Stimulated activated CD8-positive, alpha-beta memory T cell treated with anti-CD3 and anti-CD28 coated beads, Interleukin-15, amount 100 ng/mL, for 4 hours (primary cell): ENCODE results near the gene GNG8.

Experiments used
- DNase-seq, 2 donors: peaks; one replicate each; pipeline ENCODE4 v3.0.0-alpha.2; 2020; ENCODE audit warnings: low read depth in 2 of 2

The GNG8 gene

DNA sequence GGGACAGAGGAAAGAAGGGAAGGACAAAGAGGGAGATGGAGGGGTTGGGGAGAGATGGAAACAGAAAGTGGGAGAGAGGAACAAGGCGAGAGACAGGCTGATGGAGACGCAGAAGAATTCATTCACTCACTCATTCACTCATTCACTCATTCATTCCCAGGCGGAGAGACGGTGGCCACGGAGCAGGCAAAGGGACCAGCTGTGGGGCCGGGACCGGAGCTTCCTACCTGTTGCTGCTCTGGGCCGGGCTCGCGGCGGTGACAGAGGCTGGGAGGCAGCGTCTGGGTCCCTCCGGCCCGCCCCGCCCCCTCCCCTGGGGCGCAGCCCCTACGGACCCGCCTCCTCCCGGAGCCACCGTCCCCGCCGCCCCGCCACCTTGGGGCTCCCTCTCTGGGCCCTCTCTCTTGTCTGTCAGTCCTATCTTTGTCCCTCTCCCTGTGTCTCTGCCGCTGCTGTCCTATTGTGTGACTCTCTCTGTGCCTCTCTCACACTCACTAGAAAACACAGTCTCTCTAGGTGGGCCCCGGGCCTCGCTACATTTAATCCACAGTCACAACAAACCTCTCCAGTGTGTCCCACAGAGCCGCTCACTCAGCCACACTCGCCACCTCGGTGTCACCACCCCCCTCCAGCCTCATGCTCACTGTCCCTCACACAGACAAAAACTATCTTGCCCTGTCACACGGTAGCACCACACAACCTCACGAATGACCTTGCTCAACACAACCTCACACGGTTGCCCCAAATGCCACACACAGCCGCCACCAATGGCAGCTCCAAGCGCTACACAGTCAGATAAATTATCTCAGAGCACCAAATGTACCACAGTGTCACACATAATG is at the start of gene GNG8:
Gene GNG8 (minus strand): TSS at position 283 of the 842 bp plus-strand sequence. CDS start 1,520 bp downstream, outside the sequence.
- DNase-seq, result no peak

DNA sequence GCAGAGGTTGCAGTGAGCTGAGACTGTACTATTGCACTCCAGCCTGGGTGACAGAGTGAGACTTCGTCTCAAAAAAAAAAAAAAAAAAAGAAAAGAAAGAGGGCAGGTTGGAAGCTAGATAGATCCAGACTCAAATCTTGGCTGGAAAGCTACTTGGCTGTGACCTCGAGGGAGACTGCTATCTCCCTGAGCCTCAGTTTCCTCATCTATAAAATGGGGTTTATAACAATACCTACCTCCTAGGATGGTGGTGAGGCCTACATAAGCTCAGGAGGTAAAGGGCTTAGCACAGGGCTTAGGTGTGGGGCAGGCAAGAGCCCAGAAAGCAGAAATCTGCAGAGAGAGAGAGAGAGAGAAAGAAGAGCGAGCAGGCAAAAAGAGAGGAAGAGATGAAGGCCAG is 49.2 kb upstream of the GNG8 start:
- DNase-seq, result no peak

DNA sequence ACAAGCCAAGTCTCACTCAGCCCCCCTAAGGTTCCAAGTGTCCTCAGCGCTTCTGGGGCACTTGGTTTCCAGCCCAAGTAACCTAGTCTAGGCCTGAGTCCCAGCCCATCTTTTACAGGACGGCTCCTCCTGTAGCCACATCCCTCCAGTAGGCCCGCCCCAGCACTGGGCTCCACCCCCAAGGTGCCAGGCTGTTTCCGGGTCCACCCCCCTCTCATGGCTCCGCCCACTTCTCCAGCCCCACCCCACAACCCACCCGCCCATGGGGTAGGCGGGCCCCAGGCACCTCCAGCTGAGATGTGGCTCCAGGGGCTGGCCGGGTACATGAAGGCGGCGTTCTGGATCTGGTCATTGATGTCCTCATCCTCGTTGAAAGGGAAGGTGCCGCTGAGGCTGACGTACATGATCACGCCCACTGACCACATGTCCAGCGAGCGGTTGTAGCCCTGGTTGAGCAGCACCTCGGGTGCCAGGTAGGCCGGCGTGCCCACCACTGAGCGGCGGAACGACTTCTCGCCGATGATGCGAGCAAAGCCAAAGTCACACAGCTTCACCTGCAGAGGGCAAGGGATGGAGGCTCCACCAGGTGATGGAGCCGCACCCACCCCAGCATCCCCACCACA is 42.2 kb upstream of the GNG8 start:
- peak in 1 of 2 donors; percentile 14 for DNase-seq

DNA sequence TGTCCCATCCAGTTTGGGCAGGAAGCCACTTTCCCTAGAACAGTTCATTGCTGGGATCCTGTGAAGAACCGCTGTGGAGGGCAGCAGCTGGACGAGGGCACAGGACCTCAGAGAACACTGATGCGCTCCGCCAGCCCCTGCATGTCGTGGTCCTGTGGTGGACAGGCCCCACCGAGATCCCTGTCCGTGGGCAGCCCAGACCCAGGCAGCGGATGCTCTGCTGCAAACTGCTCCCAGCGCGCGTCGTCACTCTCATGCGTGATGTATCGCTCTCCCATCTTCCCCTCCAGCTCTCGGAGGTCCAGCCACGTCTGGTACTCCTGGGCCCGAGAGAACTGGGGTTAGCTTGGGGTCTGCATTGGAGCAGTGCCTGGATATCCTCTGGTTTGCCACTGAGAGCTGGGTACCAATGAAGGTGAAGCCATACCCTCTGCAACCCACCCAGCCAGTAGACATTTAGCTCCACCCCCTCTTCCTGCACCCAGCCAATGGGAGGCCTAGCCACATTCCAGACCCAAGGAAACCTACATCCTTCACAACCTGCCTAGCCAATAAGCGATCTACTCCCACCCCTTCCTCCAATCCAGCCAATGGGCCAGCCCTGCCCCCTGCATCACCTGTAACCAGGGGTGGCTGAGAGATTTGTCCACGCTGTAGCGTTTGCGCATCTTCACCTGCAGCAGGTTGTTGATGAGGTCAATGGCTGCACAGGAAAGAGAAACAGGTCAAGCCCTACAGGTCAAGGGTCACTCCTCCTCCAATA is 38.6 kb upstream of the GNG8 start:
- DNase-seq, result no peak

DNA sequence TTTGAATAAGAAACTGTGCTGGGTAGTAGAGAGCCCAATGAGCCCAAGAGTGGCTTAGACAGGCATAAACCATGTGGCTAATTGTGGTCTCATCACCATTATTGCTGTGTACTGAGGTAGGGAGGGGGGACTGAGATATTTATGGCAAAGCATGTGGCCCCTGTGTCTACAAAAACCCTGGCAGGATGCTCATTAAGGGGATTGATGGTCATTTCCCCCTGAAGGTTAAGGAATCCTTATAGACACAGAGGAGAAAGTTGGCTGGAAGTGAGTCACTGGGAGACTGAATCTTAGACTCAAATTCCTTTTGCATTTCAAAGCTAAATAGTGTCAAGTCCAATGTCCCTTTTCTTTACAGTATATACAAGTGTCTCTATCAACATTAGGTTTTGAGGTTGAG is 34.8 kb upstream of the GNG8 start:
- no peak for DNase-seq

DNA sequence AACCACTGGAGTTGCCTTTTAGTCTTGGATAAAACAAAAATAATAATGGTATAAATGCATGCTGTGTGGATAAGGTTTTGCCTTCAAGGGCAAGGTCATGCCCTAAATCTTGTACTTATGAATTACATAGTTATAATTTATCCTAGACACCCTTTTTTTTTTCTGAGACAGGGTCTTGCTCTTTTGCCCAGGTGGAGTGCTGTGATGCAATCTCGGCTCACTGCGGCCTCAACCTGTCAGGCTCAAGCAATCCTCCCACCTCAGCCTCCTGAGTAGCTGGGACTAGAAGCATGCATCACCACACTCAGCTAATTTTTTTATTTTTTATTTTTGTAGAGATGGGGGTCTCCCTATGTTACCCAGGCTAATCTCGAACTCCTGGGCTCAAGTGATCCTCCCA is 32.7 kb upstream of the GNG8 start:
- no peak for DNase-seq

DNA sequence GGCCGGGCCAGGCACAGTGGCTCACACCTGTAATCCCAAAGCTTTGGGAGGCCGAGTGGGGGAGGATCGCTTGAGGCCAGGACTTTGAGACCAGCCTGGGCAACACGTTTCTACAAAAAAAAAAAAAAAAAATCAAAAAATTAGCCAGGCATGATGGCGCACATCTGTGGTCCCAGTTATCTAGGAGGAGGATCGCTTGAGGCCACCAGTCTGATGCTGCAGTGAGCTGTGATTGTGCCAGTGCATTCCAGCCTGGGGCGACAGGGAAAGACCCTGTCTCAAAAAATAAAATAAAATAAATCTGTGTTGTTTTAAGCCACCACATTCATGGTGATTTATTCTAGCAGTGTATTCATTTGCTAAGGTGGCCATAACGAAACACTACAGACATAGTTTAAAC is 29.1 kb upstream of the GNG8 start:
- no peak for DNase-seq

GRCh38 chr19:46661735-46662592 is 26.0 kb upstream of the GNG8 start:
- DNase-seq, result peak; percentile 43 to 58

DNA sequence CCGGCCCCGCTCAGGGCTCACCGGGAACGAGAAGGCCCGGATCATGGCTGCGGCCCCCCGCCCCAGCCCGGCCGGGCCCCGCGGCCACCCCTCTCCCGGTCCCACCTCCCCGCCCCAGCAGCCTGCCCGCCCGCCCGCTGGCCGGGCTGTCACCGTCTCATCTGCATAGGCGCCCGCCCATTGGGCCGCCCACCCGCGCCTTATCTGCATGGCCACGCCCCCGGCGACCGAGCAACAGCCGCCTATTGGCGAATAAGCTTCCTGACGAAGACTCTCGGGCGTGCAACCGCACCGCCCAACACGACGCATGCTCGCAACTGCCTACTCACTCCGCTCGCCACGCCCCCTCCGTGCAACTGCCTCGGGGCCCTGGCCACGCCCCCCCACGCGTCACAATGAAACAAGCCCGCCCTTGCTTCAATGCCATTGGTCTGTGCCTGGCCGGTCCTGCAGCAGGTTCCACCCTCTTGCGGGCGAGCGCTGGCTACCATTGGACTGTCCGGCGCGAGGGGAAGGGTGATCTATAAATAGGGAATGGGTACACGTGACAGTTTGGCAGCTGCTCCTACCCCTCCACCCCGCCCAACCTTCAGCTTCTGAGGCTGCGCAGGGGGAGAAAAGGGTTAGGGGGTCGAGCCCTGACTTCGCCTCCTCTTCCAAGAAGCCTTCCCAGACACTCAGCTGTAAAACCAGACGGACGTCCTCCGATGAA is 25.2 kb upstream of the GNG8 start, which contains the start of gene DACT3:
Gene DACT3 (minus strand): TSS at position 163 of the 712 bp plus-strand sequence. CDS start 118 bp downstream, at position 45.
- DNase-seq, result peak; percentile 99 to 100

DNA sequence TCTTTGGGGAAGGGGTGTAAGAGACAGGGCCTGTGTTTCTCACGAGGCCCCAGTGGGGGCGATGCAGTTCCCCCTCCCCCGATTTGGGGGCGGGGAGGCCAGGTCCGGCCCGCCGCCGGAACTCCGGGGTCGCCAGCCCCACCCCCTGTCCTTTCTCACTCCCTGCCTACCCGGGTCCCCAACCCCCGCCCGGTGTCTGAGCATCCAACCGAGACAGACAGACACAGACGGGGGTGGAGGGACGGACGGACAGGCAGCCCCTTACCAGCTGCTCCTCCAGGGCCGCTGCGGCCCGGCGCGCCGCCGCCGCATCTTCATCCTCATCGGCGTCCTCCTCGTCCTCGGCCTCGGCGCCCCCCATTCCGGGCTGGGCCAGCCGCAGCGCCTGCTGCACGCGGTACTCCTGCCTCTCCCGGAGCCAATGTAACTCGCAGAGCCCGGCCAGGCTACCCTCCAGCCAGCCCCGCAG is 24.6 kb upstream of the GNG8 start:
- no peak for DNase-seq

GRCh38 chr19:46660008-46660517 is 24.1 kb upstream of the GNG8 start:
- DNase-seq, result no peak

- no peak for DNase-seq
Measured at GRCh38 chr19:46659151-46660007, 23.4 kb upstream of the GNG8 start.

- no peak for DNase-seq
Measured at GRCh38 chr19:46656541-46656940, 20.5 kb upstream of the GNG8 start.

GRCh38 chr19:46654621-46655152 is 18.7 kb upstream of the GNG8 start:
- DNase-seq, result no peak

DNA sequence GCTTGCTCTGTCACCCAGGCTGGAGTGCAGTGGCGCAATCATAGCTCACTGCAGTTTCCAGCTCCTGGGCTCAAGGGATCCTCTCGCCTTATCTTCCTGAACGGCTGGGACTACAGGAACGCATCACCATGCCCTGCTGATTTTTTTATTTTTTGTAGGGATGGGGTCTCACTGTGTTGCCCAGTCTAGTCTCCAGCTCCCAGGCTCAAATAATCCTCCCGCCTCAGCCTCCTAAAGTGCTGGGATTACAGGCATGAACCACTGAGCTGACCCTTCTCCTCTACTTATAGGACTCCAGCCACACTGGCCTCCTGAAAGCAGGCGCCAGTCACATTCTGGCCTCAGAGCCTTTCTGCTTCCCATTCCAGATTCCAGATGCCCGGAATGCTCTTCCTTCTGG is 14.4 kb upstream of the GNG8 start:
- DNase-seq, result no peak

GRCh38 chr19:46648961-46649960 is 13.3 kb upstream of the GNG8 start:
- DNase-seq, result no peak

- no peak for DNase-seq
Measured at GRCh38 chr19:46648060-46648960, 12.3 kb upstream of the GNG8 start.
